Hindlimb muscle (tissue), 1 donor: ENCODE results near the gene DCLK1. TPM values are rescaled to one million over a fixed set of nuclear protein-coding genes. Genes with fewer than 3 reads are reported as not detected.

Experiments used
- DNase-seq: peaks from one replicate; pipeline ENCODE4 v3.0.0-alpha.2; 2013
- polyA plus RNA-seq: library from polyadenylated mRNA; unstranded; fragments of 120-200 nt; gene quantifications from one replicate; pipeline ENCODE4 v1.2.1, GENCODE V29; 2013; ENCODE audit not compliant: insufficient read length

Gene DCLK1
- polyA plus RNA-seq, 1 donor: 114 TPM

DNA sequence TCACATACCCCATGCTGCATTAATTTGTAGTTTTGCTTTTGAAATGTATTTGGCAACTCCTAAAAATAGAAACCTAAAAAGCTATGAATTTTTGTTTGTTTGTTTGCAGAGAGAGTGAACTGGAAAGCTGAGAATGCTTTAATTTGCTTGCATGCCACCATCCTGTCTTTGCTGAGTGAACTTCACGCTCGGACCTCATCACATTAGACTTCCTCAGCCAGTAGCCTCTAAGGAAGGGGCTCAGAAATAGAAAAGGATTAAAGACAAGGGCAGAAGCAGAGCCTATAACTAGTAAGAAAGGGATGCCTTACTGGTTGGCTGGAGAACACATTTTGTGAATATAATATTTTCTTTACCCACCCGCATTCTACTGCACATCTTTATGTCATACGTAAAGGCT is 275.1 kb downstream of the DCLK1 start:
- DNase-seq: no peak

- no peak for DNase-seq
Measured at GRCh38 chr13:35855531-35856019, 275.6 kb downstream of the DCLK1 start.

- no peak for DNase-seq
Measured at GRCh38 chr13:35854286-35854685, 276.9 kb downstream of the DCLK1 start.

DNA sequence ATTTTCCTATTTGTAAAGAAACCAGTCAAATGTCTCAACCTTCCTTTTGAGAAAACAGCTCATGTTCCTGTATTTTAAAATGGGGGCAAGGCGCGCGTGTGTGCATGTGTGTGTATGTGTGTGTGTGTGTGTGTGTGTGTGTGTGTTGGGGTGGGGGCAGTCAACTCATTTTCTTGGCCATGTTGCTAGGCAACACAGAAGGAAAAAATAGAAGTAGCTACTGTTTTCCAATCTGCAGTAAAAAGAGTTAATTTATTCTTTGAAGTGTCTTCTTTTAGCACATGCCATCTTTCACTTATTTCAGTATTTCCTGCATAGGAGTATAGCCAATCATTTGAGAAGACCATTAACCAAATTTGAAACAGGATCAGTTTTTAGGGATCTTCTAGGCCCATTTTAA is 279.3 kb downstream of the DCLK1 start:
- DNase-seq: no peak

DNA sequence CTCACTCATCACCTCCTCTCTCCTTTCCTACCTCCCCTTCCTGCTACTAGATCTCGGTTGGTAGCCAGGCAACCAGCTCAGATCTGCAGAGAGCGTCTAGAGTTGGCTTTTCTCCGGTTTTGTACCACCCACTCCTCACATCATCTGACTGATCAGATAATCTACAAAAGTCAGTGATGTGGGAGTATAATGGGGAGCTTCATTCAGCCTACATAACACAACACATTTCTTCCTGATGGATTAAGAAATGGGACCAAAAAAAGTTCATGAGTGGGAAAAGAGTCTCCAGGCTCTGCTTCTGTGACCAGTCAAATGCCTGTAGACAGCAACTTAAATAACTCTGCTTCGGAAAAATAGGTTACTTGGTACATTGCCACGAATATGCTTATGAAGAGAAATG is 279.8 kb downstream of the DCLK1 start:
- no peak for DNase-seq

DNA sequence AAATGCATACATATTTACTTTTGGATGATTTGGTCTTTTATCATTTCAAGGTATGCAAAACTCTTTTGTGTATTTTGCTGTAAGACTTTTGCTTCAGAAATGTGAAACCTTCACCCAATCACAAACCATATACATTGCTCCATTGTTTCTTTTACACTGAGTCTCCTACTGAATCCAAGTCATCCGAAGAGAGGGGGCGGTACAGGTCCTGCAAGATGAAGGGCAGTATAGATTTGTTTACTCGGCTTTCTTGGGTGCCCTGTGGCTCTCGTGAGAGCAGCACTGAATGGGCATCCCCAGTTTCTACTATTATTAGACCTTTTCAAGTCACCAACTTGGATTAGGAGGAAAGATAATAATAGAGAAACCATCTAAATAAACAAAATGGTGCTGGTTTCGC is 280.6 kb downstream of the DCLK1 start:
- DNase-seq: no peak

- no peak for DNase-seq
Measured at GRCh38 chr13:35849256-35849644, 281.9 kb downstream of the DCLK1 start.

DNA sequence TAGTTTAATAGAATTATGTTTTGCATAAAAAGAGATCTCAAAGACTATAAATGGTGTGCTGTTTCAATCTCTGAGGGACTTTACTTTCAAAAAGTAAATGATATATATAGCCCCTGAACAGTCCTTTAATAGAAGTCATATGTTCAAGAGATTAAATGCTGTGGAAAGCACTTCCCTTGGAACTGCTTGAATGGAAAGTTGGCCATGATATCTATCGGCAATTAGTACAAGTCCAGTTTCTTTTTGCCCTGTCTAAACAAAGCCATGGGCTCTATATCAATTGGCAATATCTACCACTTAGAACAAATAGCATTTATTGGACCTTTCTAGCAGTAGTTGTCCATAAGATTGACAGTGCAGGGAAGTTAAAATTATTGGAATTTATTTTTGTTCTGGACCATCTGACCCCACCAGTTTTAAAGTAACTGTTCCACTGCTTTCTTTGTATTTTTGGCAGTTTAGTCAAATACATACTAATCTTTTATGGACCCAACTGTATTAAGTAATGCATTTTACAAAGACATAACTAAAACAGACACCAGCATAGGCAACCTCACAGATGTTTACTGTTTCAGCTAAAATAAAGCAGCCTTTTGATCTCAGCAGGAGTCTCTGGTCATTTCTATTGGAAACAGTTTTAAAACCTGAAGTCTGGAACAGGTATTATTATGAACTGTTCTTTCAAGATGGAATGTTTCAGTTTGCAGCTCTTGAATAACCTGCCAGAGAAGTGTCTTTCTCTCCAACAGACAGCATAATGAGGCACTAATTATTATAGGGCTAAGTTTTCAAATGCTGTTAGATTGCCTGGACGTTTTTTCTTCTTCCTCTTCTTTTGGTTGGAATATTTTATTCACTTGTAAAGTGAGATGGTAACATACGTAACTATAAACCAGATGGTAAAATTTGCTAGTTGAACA is 282.6 kb downstream of the DCLK1 start:
- peak; percentile 90 for DNase-seq

- no peak for DNase-seq
Measured at GRCh38 chr13:35843272-35843671, 287.9 kb downstream of the DCLK1 start.

- no peak for DNase-seq
Measured at GRCh38 chr13:35841060-35841521, 290.1 kb downstream of the DCLK1 start.

GRCh38 chr13:35839806-35840205 is 291.4 kb downstream of the DCLK1 start:
- DNase-seq: no peak

GRCh38 chr13:35838356-35838755 is 292.8 kb downstream of the DCLK1 start:
- no peak for DNase-seq

- no peak for DNase-seq
Measured at GRCh38 chr13:35836446-35836845, 294.7 kb downstream of the DCLK1 start.

GRCh38 chr13:35835989-35836388 is 295.2 kb downstream of the DCLK1 start:
- no peak for DNase-seq

GRCh38 chr13:35833608-35834275 is 297.4 kb downstream of the DCLK1 start:
- no peak for DNase-seq

DNA sequence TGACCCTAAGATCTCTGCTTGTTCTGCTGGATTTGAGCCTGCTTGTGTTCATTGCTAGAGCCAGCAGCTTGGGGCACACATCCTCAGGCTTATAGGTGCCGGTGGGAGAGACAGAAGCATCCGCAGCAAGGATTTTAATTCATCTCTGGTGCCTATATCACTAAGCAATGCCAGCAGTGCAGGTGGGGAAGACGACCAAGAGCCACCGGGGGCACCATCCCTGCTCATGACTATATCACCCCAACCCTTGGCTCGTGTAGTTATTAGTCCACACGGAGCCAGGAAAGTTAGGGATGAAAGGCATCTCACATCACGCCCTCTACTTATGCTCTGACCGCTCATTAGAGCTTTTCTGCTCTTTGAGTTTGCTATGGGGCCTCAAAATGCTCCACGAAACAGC is 298.2 kb downstream of the DCLK1 start:
- DNase-seq: no peak

- no peak for DNase-seq
Measured at GRCh38 chr13:35832551-35832950, 298.6 kb downstream of the DCLK1 start.

- DNase-seq: no peak
Measured at GRCh38 chr13:35830850-35831450, 300.2 kb downstream of the DCLK1 start.

DNA sequence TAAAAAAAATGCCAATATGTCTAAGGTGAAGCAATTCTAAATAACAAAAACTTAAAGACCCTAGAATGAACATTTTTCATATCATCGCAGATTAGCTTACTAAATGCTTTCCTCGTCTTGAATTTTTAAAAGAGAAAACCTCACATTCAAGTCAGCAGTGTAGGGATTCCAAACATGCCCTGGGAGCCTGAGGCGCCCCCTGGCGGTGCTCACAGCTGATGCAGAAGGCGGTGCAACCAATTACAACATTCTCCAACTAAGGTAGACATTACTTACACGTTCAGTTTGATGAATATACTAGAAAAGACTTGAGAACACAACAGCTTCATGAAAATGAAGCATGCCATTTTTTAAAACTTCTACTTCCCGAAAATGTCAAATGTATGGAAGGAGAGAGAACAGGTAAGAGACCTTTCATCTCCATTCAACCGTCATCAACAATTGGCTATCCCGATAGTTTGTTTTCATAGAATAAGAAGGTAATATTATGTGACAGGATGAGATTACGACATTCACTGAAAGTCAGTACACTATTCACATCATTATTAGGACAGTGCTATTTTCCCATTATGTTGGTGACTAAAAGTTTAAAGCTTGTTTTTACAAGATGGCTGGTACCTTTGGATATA is 304.4 kb downstream of the DCLK1 start:
- no peak for DNase-seq

DNA sequence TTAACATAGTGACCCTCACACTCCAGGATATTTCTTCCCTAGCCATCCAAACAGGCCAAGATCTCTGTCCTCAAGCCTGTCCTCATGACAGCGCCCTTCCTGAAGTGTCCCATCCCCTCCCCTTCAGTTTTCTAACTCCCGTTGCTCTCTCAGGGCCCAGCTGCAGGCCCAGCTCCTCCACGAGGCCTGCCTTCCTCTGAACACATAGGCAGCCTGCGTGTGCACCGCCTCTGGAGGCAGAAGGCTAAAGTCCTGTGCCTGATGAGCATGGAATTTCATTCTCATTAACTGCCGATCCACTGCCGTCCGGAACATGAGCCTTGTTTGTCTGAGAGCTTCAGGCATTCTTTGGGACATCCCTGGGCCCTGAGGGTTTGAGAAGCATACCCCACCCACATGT is 306.4 kb downstream of the DCLK1 start:
- DNase-seq: no peak

GRCh38 chr13:35824395-35824794 is 306.8 kb downstream of the DCLK1 start:
- no peak for DNase-seq

- DNase-seq: no peak
Measured at GRCh38 chr13:35822666-35823065, 308.5 kb downstream of the DCLK1 start.

- DNase-seq: peak; percentile 39
Measured at GRCh38 chr13:35818633-35819067, 312.5 kb downstream of the DCLK1 start.
